ENCODE measurements around the gene AP2B1.

DNA sequence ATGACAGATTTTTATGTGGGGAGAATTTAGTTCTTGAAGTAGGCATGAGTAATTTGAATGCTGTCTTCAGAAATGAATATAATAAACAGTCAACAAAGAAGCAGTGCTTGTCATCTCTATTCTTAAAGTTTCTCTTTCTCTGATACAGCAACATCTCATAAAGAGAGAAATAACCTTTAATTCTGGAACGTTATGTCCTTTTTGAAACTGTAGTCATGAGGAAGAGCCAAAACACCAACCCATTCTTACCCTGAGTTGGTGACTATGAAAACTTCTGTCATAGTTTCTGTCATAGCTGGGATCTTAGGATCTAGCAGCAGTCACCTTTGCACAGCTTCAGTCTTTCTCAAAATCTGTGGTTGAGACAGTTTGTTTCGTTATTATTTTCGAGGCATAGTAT lies 129.1 kb downstream of the AP2B1 start:
- TF ChIP-seq, protein P1, sequence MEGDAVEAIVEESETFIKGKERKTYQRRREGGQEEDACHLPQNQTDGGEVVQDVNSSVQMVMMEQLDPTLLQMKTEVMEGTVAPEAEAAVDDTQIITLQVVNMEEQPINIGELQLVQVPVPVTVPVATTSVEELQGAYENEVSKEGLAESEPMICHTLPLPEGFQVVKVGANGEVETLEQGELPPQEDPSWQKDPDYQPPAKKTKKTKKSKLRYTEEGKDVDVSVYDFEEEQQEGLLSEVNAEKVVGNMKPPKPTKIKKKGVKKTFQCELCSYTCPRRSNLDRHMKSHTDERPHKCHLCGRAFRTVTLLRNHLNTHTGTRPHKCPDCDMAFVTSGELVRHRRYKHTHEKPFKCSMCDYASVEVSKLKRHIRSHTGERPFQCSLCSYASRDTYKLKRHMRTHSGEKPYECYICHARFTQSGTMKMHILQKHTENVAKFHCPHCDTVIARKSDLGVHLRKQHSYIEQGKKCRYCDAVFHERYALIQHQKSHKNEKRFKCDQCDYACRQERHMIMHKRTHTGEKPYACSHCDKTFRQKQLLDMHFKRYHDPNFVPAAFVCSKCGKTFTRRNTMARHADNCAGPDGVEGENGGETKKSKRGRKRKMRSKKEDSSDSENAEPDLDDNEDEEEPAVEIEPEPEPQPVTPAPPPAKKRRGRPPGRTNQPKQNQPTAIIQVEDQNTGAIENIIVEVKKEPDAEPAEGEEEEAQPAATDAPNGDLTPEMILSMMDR (optimal IDR thresholded peaks at IDR 0.05 in 1 of 3, IDR thresholded peaks at IDR 0.05 in 1 of 3, conservative IDR thresholded peaks at IDR 0.05 in 1 of 3; ENCODE audit: extremely low read depth in 1 of 3, insufficient read depth in 2 of 3, low read length in 3 of 3): no peak
- no peak for TF ChIP-seq EZH2 (IDR thresholded peaks at IDR 0.05; ENCODE audit: low read length)
